Measurements from ENCODE around the gene TF. TPM values are rescaled to one million over a fixed set of nuclear protein-coding genes. Genes with fewer than 3 reads are reported as not detected.

TF gene
- total and polyA plus RNA-seq, 2 of the 8 experiments (the other 6 are each of a cell fraction or from before 2014, with no cell fraction given), result 0.02 to 0.26 TPM

GRCh38 chr3:133697960-133698359, 48.2 kb upstream of the TF start (continued):
- TF ChIP-seq GTF2F1 (IDR thresholded peaks at IDR 0.05; ENCODE audit: borderline replicate concordance, low read depth, low read length) (no peak), NANOG (IDR thresholded peaks at IDR 0.05; ENCODE audit: insufficient read depth, low read depth, low read length, poor library complexity, severe bottlenecking) (no peak), POU5F1 (IDR thresholded peaks at IDR 0.05; ENCODE audit: low read depth, low read length) (no peak), SIN3A (conservative IDR thresholded peaks at IDR 0.05 in 1 of 2, IDR thresholded peaks at IDR 0.05 in 1 of 2; ENCODE audit: low read depth in 1 of 2, low read length in 2 of 2) (no peak)
